ENCODE data around the gene DGCR8. TPM values are rescaled to one million over a fixed set of nuclear protein-coding genes. Genes with fewer than 3 reads are reported as not detected.

DGCR8 gene
- total RNA-seq, 1 donor from 2014 or later: 35.9 TPM

- DNase-seq (ENCODE audit: low read depth, low spot score): no peak
Measured at GRCh38 chr22:20089977-20090729, 10.1 kb downstream of the DGCR8 start.

GRCh38 chr22:20090730-20091240 lies 10.7 kb downstream of the DGCR8 start:
- no peak for DNase-seq (ENCODE audit: low read depth, low spot score)

- DNase-seq (ENCODE audit: low read depth, low spot score): no peak
Measured at GRCh38 chr22:20091690-20092476, 11.8 kb downstream of the DGCR8 start.

GRCh38 chr22:20092477-20092854 lies 12.4 kb downstream of the DGCR8 start:
- no peak for DNase-seq (ENCODE audit: low read depth, low spot score)

GRCh38 chr22:20093418-20094196 lies 13.6 kb downstream of the DGCR8 start:
- DNase-seq (ENCODE audit: low read depth, low spot score): no peak

- no peak for DNase-seq (ENCODE audit: low read depth, low spot score)
Measured at GRCh38 chr22:20094197-20094807, 14.3 kb downstream of the DGCR8 start.

DNA sequence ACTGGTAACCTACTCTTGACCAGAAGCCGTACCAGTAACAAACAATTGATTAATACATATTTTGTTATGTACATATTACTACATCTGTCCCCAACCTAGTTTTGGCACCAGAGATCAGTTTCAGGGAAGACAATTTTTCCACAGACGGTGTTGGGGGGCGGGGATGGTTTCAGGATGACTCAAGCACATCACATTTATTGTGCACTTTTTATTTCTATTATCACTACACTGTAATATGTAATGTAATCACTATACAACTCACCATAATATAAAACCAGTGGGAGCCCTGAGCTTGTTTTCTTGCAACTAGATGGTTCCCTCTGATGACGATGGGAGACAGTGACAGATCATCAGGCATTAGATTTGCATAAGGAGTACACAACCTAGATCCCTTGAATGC lies 15.5 kb downstream of the DGCR8 start:
- DNase-seq (ENCODE audit: low read depth, low spot score): no peak

DNA sequence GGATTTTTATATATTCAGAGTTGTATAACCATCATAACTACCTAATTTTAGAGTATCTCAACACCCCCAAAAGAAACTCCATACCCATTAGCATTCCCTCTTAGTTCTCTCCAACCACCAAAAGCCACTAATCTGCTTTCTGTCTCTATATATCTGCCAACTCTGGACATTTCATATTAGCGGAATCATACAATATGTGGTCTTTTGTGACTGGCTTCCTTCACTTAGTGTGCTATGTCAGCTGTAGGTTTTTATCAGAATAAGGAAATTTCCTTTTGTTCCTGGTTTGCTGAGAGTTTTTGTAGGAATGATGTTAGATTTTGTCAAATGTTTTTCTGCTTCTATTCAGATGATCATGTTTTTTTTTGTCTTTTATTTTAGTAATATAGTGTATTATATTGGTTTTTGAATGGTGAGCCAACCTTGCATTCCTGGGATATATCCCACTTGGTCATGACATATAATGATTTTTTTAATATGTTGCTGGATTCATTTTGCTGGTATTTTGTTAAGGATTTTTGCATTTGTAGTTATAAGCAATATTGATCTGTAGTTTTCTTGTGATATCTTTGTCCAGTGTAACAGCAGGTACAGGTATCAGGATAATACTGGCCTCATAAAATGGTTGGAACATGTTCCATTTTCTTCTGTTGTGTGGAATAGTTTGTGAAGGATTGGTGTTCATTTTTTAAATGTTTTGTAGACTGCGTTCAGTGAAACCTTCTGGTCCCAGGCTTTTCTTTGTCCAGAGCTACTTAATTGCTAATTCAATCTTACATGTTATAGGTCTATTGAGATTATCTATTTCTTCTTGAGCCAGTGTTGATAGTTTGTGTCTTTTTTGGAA lies 16.8 kb downstream of the DGCR8 start:
- no peak for DNase-seq (ENCODE audit: low read depth, low spot score)

GRCh38 chr22:20099099-20099711 lies 19.2 kb downstream of the DGCR8 start:
- DNase-seq (ENCODE audit: low read depth, low spot score): no peak

GRCh38 chr22:20101638-20102037 lies 21.6 kb downstream of the DGCR8 start:
- DNase-seq (ENCODE audit: low read depth, low spot score): no peak

DNA sequence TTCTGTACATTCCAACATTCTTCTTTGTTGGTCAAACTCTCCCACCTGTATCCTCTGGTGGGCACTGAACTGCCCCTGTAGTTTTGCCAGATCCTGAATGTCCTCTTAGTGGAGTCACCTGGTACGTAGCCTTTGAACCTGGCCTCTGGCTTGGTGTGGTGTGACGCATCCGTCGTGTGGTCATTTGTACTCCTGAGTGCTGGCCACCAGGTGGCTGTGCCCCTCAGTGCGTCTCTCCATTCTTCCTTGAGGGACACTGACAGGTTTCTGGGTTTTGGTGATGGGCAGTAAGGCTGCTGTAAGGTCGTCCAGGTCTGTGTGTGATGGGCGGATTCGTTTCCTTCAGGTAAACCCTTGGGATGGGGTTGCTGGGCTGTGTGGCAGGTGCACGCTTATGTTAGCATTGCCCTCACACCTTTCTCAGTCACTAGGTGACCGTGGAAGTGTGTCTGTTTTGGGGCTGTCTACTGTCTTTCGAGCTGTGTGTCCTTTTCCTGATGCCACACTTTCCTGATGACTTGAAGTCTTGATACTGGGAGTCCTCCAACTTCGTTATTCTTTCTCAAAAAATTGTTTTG lies 22.3 kb downstream of the DGCR8 start:
- no peak for DNase-seq (ENCODE audit: low read depth, low spot score)

GRCh38 chr22:20105456-20106204 lies 25.6 kb downstream of the DGCR8 start:
- no peak for DNase-seq (ENCODE audit: low read depth, low spot score)

- no peak for DNase-seq (ENCODE audit: low read depth, low spot score)
Measured at GRCh38 chr22:20106205-20106848, 26.3 kb downstream of the DGCR8 start.

DNA sequence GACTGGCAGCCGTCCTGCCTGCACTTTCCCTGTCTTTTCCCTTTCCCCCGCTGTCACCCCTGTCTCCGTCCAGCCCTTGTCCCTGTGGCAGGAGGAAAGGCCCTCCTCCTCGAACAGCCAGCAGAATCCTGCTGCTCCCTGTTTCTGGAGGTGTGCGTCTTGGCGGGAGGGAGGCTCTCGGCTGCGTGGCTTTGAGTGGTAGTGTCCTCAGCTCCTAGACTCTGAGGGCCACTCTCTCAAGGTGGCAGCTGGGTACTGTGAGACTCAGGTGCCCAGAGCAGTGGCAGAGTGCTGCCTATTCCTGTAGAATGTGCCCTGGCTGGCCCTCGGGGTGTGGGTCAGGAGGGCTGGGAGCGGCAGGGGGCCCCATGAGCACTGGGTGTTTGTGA lies 26.8 kb downstream of the DGCR8 start:
- DNase-seq (ENCODE audit: low read depth, low spot score): no peak

DNA sequence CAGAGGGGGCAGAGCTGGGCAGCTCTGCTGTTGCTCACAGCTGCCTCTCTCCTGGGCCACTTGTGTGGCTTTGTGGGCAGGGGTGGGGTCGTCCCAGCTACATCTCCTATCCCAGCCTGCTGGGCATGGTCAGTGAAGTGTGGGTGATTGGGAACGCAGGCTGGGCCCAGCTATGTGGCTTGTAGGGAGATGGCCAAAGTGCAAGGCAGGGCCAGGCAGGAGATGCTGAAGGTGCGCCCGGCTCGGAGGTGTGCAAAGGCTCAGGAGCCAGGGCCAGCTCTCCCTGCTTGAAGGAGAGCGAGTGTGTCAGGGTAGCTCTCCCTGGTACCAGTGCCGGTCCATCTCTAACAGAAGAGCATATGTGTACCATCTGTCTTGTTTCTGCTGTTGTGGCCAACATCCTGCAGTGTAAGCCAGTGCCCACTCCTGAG lies 27.4 kb downstream of the DGCR8 start:
- DNase-seq (ENCODE audit: low read depth, low spot score): no peak

DNA sequence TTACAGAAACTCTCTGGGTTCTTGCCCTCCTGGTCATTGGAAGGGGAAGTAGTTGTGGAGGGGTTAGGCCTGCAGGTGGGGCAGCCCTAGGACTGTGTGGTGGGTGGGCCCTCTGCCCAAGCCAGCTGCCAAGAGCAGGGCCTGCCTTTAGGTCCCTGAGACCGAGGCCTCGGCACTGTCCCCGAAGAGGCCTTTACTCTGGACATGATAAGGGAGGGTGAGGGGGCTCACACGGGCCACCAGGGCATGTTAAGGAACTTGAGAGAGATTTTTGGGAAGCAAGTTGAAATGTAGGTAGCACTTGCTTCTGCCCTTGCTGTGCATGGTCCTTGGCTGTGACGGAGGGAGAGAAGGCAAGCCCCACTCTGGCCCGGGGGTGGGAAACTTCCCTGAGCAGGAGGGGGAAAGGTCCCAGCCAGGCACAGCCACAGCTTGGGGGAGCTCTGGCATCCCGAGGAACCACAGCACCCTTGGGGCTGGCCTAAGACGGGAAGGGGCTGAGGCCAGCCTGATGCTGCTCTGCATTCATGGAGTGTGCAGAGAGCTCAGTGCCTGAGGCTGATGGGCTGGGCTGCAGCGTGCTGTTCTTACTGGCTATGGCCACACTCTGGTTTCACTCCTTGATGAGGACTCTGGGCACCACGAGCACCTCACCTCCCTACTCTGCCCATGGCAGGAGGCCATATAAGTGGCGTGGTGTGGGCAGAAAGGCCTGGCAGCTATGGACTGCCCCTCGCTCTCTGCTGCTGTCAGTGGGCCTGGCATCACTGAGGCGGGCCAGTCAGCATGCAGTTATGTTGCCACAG lies 28.1 kb downstream of the DGCR8 start:
- DNase-seq (ENCODE audit: low read depth, low spot score): no peak

DNA sequence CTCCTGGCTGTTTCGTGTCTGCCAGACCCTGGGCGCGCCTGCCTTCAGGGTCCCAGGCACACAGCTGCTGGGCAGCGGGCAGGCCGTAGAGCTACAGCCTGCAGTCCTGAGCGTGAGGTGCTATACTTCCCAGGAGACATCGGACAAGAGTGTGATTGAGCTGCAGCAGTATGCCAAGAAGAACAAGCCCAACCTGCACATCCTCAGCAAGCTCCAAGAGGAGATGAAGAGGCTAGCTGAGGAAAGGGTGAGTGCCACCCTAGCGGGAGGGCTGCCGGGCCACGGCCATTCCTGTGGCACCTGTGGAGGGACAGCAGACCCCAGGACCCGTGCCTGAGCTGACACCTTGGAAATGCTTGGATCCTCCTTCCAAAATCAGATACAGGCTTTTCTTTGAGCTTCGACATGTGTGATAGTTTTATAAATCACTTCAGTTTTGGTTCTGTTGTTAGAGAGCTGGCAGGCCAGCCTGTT lies 28.8 kb downstream of the DGCR8 start:
- no peak for DNase-seq (ENCODE audit: low read depth, low spot score)
